ENCODE results near the gene RASGRF1.

DNA sequence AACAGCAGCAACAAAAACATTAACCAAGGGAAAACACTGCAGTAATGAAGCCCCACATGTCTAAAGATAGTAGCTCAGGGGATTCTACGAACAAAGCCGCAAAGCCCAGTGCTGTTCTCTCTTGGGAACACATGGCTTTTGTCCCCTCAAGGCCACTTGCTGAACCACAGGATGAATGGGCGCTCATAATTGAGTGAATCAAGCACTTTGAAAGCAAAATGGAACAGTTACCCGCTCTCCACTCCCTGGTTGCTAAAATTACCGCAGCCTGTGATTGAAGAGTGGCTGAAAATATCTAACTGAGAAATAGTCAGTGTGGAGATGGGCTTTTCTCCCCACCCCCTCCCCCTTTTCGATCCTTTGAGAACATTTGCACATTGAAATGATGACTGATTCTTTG, 39.6 kb downstream of the RASGRF1 start:
- TF ChIP-seq, protein P1, sequence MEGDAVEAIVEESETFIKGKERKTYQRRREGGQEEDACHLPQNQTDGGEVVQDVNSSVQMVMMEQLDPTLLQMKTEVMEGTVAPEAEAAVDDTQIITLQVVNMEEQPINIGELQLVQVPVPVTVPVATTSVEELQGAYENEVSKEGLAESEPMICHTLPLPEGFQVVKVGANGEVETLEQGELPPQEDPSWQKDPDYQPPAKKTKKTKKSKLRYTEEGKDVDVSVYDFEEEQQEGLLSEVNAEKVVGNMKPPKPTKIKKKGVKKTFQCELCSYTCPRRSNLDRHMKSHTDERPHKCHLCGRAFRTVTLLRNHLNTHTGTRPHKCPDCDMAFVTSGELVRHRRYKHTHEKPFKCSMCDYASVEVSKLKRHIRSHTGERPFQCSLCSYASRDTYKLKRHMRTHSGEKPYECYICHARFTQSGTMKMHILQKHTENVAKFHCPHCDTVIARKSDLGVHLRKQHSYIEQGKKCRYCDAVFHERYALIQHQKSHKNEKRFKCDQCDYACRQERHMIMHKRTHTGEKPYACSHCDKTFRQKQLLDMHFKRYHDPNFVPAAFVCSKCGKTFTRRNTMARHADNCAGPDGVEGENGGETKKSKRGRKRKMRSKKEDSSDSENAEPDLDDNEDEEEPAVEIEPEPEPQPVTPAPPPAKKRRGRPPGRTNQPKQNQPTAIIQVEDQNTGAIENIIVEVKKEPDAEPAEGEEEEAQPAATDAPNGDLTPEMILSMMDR (IDR thresholded peaks at IDR 0.05) = no peak
- no peak for TF ChIP-seq POLR2A (IDR thresholded peaks at IDR 0.05)

Measured in adrenal gland (tissue), 5 donors.